H1 (cell line): ENCODE results near the gene MYH16. TPM values are rescaled to one million over a fixed set of nuclear protein-coding genes. Genes with fewer than 3 reads are reported as not detected.

Source experiments
- CTCF ChIA-PET: fragments of 300-600 bp; sonication (Branson Sonifier 250); formaldehyde crosslinking; loops from one replicate; lab custom pipeline; 2021; ENCODE audit not compliant: partially characterized antibody; lab: Charles Lee
- POLR2A ChIA-PET: fragments of 300-600 bp; sonication (Branson Sonifier 250); formaldehyde crosslinking; loops from one replicate; lab custom pipeline; 2021; ENCODE audit warnings: inconsistent platforms; ENCODE audit not compliant: partially characterized antibody; lab: Charles Lee
- DNase-seq, 2 experiments: peaks; one replicate each; pipeline versions ENCODE4 v3.0.0 to v3.0.0-alpha.2; 2010 to 2022; ENCODE audit warnings: low spot score in 2 of 2, low read depth in 1 of 2, mixed read lengths in 1 of 2
- FAIRE-seq: peaks from 2 replicates; lab custom pipeline; 2011; peaks lifted over from hg19 to GRCh38; lab: Jason Lieb, UNC
- H2AFZ ChIP-seq: 2 replicates; pipeline ENCODE4 v1.8.1; 2012; ENCODE audit warnings: low read length, inconsistent platforms
- H2AK5ac ChIP-seq: 2 replicates; pipeline ENCODE4 v1.6.1; 2013; ENCODE audit warnings: low read depth, low read length
- H2BK120ac ChIP-seq: replicated peaks from 2 replicates; pipeline ENCODE3; 2013; ENCODE audit warnings: low read depth, low read length, inconsistent platforms
- H2BK12ac ChIP-seq: 2 replicates; pipeline ENCODE4 v1.6.1; 2013; ENCODE audit warnings: low read depth, low read length
- H2BK15ac ChIP-seq: 2 replicates; pipeline ENCODE4 v1.6.1; 2013; ENCODE audit warnings: low read length
- H2BK20ac ChIP-seq: 2 replicates; pipeline ENCODE4 v1.6.1; 2013; ENCODE audit warnings: low read length
- H2BK5ac ChIP-seq: 2 replicates; pipeline ENCODE4 v1.6.1; 2013; ENCODE audit warnings: low read depth, low read length
- H3K14ac ChIP-seq: 2 replicates; pipeline ENCODE4 v1.6.1; 2013; ENCODE audit warnings: inconsistent platforms; ENCODE audit not compliant: insufficient read length
- H3K18ac ChIP-seq: 2 replicates; pipeline ENCODE4 v1.6.1; 2013; ENCODE audit warnings: low read length; ENCODE audit errors: extremely low read depth
- H3K23ac ChIP-seq: 2 replicates; pipeline ENCODE4 v1.6.1; 2013; ENCODE audit warnings: inconsistent platforms; ENCODE audit not compliant: insufficient read length
- H3K23me2 ChIP-seq: 2 replicates; pipeline ENCODE4 v1.6.1; 2013; ENCODE audit warnings: low read depth, low read length
- H3K27ac ChIP-seq: 2 replicates; pipeline ENCODE4 v1.6.1; 2011; ENCODE audit warnings: low read depth, low read length, inconsistent platforms
- H3K27me3 ChIP-seq, 4 experiments: replicated peaks in 1 of 4; 1 replicate in 1 of 4; 2 replicates in 3 of 4; pipeline versions ENCODE4 v1.6.1 to v1.8.1; 2011 to 2013; ENCODE audit warnings: low read length in 3 of 4, mild to moderate bottlenecking in 3 of 4, inconsistent platforms in 2 of 4, mixed read lengths in 2 of 4, moderate library complexity in 1 of 4; ENCODE audit not compliant: control insufficient read depth in 3 of 4, insufficient read depth in 3 of 4; ENCODE audit errors: extremely low read depth in 1 of 4
- H3K36me3 ChIP-seq, 4 experiments: 2 replicates each; pipeline versions ENCODE4 v1.6.1 to v1.8.1; 2011 to 2013; ENCODE audit warnings: mild to moderate bottlenecking in 4 of 4, low read length in 3 of 4, moderate library complexity in 2 of 4, control low read depth in 1 of 4, inconsistent platforms in 1 of 4; ENCODE audit not compliant: insufficient read depth in 4 of 4, control insufficient read depth in 2 of 4
- H3K4ac ChIP-seq: replicated peaks from 2 replicates; pipeline ENCODE3; 2013; ENCODE audit warnings: low read length, low read depth, mixed read lengths, inconsistent platforms; ENCODE audit not compliant: insufficient read length
- H3K4me1 ChIP-seq, 4 experiments: replicated peaks in 1 of 4; 1 replicate in 1 of 4; 2 replicates in 3 of 4; pipeline versions ENCODE4 v1.6.1 to v1.8.1; 2011 to 2013; ENCODE audit warnings: low read length in 3 of 4, inconsistent platforms in 2 of 4, mixed read lengths in 1 of 4; ENCODE audit not compliant: insufficient read depth in 4 of 4, control insufficient read depth in 3 of 4
- H3K4me2 ChIP-seq, 2 experiments: 2 replicates each; pipeline versions ENCODE4 v1.6.1 to v1.8.1; 2011 to 2013; ENCODE audit warnings: low read depth in 2 of 2, low read length in 2 of 2, control low read depth in 1 of 2, inconsistent platforms in 1 of 2, mild to moderate bottlenecking in 1 of 2; ENCODE audit not compliant: insufficient read depth in 1 of 2
- H3K4me3 ChIP-seq, 4 experiments: fragments of 200-600, 300-600 bp in 1 of 4; sonication (generic), shearing (Covaris generic), sonication (Bioruptor Twin) in 1 of 4; 2 replicates each; pipeline versions ENCODE4 v1.5.1 to v1.8.1; 2011 to 2016; ENCODE audit warnings: low read length in 4 of 4, low read depth in 3 of 4, control low read depth in 2 of 4, inconsistent platforms in 2 of 4, mild to moderate bottlenecking in 2 of 4, mixed read lengths in 1 of 4, moderate library complexity in 1 of 4; ENCODE audit not compliant: insufficient read depth in 2 of 4; ENCODE audit errors: extremely low read depth in 1 of 4
- H3K56ac ChIP-seq: replicated peaks from 2 replicates; pipeline ENCODE3; 2013; ENCODE audit warnings: low read depth, mild to moderate bottlenecking, mixed read lengths, low read length, inconsistent platforms; ENCODE audit not compliant: insufficient read length
- H3K79me1 ChIP-seq: 2 replicates; pipeline ENCODE4 v1.6.1; 2013; ENCODE audit warnings: low read depth, low read length, control low read depth
- H3K79me2 ChIP-seq, 2 experiments: 2 replicates each; pipeline versions ENCODE4 v1.6.1 to v1.8.1; 2012 to 2013; ENCODE audit warnings: low read length in 2 of 2, mild to moderate bottlenecking in 2 of 2, inconsistent platforms in 1 of 2; ENCODE audit not compliant: insufficient read depth in 2 of 2, control insufficient read depth in 1 of 2
- H3K9ac ChIP-seq, 4 experiments: replicated peaks in 1 of 4; 1 replicate in 1 of 4; 2 replicates in 3 of 4; pipeline versions ENCODE4 v1.6.1 to v1.8.1; 2011 to 2013; ENCODE audit warnings: low read depth in 3 of 4, low read length in 3 of 4, control low read depth in 2 of 4, mild to moderate bottlenecking in 2 of 4, moderate library complexity in 2 of 4, inconsistent platforms in 1 of 4; ENCODE audit errors: extremely low read depth in 1 of 4
- H3K9me3 ChIP-seq, 2 experiments: 2 replicates each; pipeline versions ENCODE4 v1.6.1 to v1.8.1; 2012 to 2013; ENCODE audit warnings: mild to moderate bottlenecking in 2 of 2, moderate library complexity in 2 of 2, control low read depth in 1 of 2, inconsistent platforms in 1 of 2, low read depth in 1 of 2, low read length in 1 of 2, mixed read lengths in 1 of 2; ENCODE audit not compliant: insufficient read depth in 2 of 2
- H4K20me1 ChIP-seq, 2 experiments: replicated peaks in 1 of 2; 2 replicates each; pipeline versions ENCODE3 to v1.8.1; 2011 to 2013; ENCODE audit warnings: inconsistent platforms in 2 of 2, low read length in 2 of 2, mild to moderate bottlenecking in 1 of 2; ENCODE audit not compliant: insufficient read depth in 2 of 2, control insufficient read depth in 1 of 2
- H4K5ac ChIP-seq: 2 replicates; pipeline ENCODE4 v1.6.1; 2013; ENCODE audit warnings: low read length, low read depth, mixed read lengths, inconsistent platforms; ENCODE audit not compliant: insufficient read length
- H4K8ac ChIP-seq: 2 replicates; pipeline ENCODE4 v1.8.0; 2013; ENCODE audit warnings: mild to moderate bottlenecking, moderate library complexity, low read length, inconsistent platforms; ENCODE audit not compliant: insufficient read depth; ENCODE audit errors: extremely low read depth
- H4K91ac ChIP-seq: replicated peaks from 2 replicates; pipeline ENCODE3; 2013; ENCODE audit warnings: low read length, mixed read lengths, inconsistent platforms; ENCODE audit not compliant: insufficient read length
- ATF2 ChIP-seq: IDR thresholded peaks from 2 replicates; pipeline ENCODE4 v1.6.1; 2012; ENCODE audit warnings: low read length, inconsistent platforms
- BRCA1 ChIP-seq: IDR thresholded peaks from 2 replicates; pipeline ENCODE4 v1.6.1; 2012; ENCODE audit warnings: low read depth, low read length, improper control_type of control experiment
- CHD1 ChIP-seq: IDR thresholded peaks from 2 replicates; pipeline ENCODE4 v1.6.1; 2012; ENCODE audit warnings: low read depth, low read length, improper control_type of control experiment
- CREB1 ChIP-seq: IDR thresholded peaks from 2 replicates; pipeline ENCODE4 v1.6.1; 2012; ENCODE audit warnings: inconsistent platforms
- CTCF ChIP-seq, 3 experiments: IDR thresholded peaks; 1 replicate in 2 of 3; 2 replicates in 1 of 3; pipeline versions ENCODE4 v1.5.1 to v1.6.1; 2011; ENCODE audit warnings: low read length in 3 of 3, mild to moderate bottlenecking in 3 of 3, inconsistent platforms in 2 of 3, low read depth in 1 of 3, moderate library complexity in 1 of 3; ENCODE audit not compliant: insufficient read depth in 1 of 3; ENCODE audit errors: control extremely low read depth in 1 of 3
- MAFK ChIP-seq: IDR thresholded peaks from 2 replicates; pipeline ENCODE4 v1.6.1; 2012; ENCODE audit warnings: low read depth, mild to moderate bottlenecking, improper control_type of control experiment, low read length
- RFX5 ChIP-seq: IDR thresholded peaks from 2 replicates; pipeline ENCODE4 v1.6.1; 2011; ENCODE audit warnings: low read depth, low read length, improper control_type of control experiment, borderline replicate concordance
- RXRA ChIP-seq: IDR thresholded peaks from 2 replicates; pipeline ENCODE4 v1.6.1; 2011; ENCODE audit warnings: low read depth, mild to moderate bottlenecking, low read length, moderate library complexity; ENCODE audit not compliant: insufficient read depth
- TCF12 ChIP-seq: IDR thresholded peaks from 2 replicates; pipeline ENCODE4 v1.6.1; 2011; ENCODE audit warnings: low read depth, mild to moderate bottlenecking, low read length
- WGBS, 2 experiments: shearing (Covaris generic) in 1 of 2; methylation state at CpG; one replicate each; pipeline versions ENCODE4 v1.1.6 to v1.1.7; 2013 to 2015; ENCODE audit warnings: low lambda C conversion rate in 2 of 2, mixed read lengths in 2 of 2, inconsistent platforms in 1 of 2, low coverage in 1 of 2, missing lambda C conversion rate in 1 of 2; ENCODE audit not compliant: insufficient replicate concordance in 2 of 2, insufficient coverage in 1 of 2, insufficient read length in 1 of 2; ENCODE audit errors: extremely low coverage in 1 of 2, missing lambda C conversion rate in 1 of 2; 5-methylcytosine and 5-hydroxymethylcytosine counted together
- polyA plus RNA-seq, 7 experiments: library from polyadenylated mRNA; depleted of rRNA in 3 of 7; stranded (reverse) in 5 of 7; unstranded in 2 of 7; fragments of >200 nt in 5 of 7; fragments of 200-250 nt in 2 of 7; gene quantifications; 1 replicate in 5 of 7; 2 replicates in 1 of 7; 4 replicates in 1 of 7; pipeline versions ENCODE4 v1.2.1 to v1.2.3, GENCODE V29; 2011 to 2013; ENCODE audit warnings: missing spikeins in 2 of 7, mixed read lengths in 2 of 7
- total RNA-seq: library from RNA; stranded (reverse); fragmentation: NEBNext Ultra II Directional; extraction: Animal tissue kit (Norgen Biotek cat#: 25700); gene quantifications from 2 replicates; pipeline ENCODE4 v1.2.1, GENCODE V29; 2021

Gene MYH16
- total and polyA plus RNA-seq, 2 of the 8 experiments (the other 6 are each of a cell fraction or from before 2014, with no cell fraction given), result not detected

GRCh38 chr7:99287779-99288534 lies 15.3 kb downstream of the MYH16 start:
- DNase-seq, result no peak
- Histone ChIP-seq H2BK20ac (no peak overlapping the region), H4K5ac (no peak overlapping the region), H2BK5ac (no peak overlapping the region), H3K36me3 (no peaks in the 10 kb centered on the region), H2AFZ (no peak overlapping the region), H3K18ac (no peak overlapping the region), H3K23me2 (no peaks in the 10 kb centered on the region), H3K4me2 (no peak overlapping the region), H2BK120ac (no peak overlapping the region), H3K4me3 (no peak overlapping the region), H2BK12ac (no peak overlapping the region), H3K14ac (no peak overlapping the region), H3K79me1 (no peaks in the 10 kb centered on the region), H2AK5ac (no peak overlapping the region), H3K9ac (no peak overlapping the region), H3K27me3 (no peaks in the 10 kb centered on the region), H3K9me3 (no peaks in the 10 kb centered on the region), H3K4ac (no peak overlapping the region), H3K79me2 (no peaks in the 10 kb centered on the region), H3K27ac (no peak overlapping the region), H3K4me1 (peaks cover 0 to 4% (median 0%) of the 10 kb centered on the region in 4 experiments; a peak in 1 of 7 replicates), H3K56ac (no peak overlapping the region), H2BK15ac (no peak overlapping the region), H3K23ac (no peak overlapping the region), H4K91ac (no peak overlapping the region), H4K8ac (no peak overlapping the region), H4K20me1 (no peaks in the 10 kb centered on the region)
- POLR2A ChIA-PET, result interaction anchor here (0.5 kb wide), 1 partner anchor 15 kb away, joined by 3 read pairs; the partner anchor contains the start of gene MYH16
- CTCF ChIA-PET, result interaction anchor here (0.7 to 1.4 kb wide), 4 partner anchors 10 to 251 kb away, joined by 3 to 4 read pairs (median 3); no protein-coding TSS in a partner anchor
- no peak for FAIRE-seq
- 94% methylated on average over 23 of the region's 23 CpGs; no CpG with 5 or more reads in 1 of the 2 experiments for WGBS, 2 experiments
- TF ChIP-seq TCF12 (no peak), CHD1 (no peak), CTCF (IDR thresholded peaks at IDR 0.05; ENCODE audit: control extremely low read depth in 1 of 3, insufficient read depth in 1 of 3, low read depth in 1 of 3, low read length in 3 of 3) (no peak), RXRA (no peak), BRCA1 (no peak), ATF2 (no peak), CREB1 (no peak), RFX5 (no peak), MAFK (no peak)
